MG63 (cell line): ENCODE measurements around the gene NPC1. TPM values are rescaled to one million over a fixed set of nuclear protein-coding genes. Genes with fewer than 3 reads are reported as not detected.
"Not testable (repeated sequence)": the region's sequence is repeated elsewhere in the genome, so short reads cannot be mapped to it uniquely, and the experiment has no call there.

Source experiments
- DNase-seq: peaks from one replicate; pipeline ENCODE4 v3.0.0-alpha.2; 2020
- H3K27me3 ChIP-seq: fragments of 250-450 bp; sonication (Bioruptor Pico); 2 replicates; pipeline ENCODE4 v1.5.1; 2020; ENCODE audit warnings: mild to moderate bottlenecking, moderate library complexity
- H3K36me3 ChIP-seq: fragments of 250-450 bp; sonication (Bioruptor Pico); 2 replicates; pipeline ENCODE4 v1.5.1; 2020; ENCODE audit warnings: mild to moderate bottlenecking, moderate library complexity
- H3K4me3 ChIP-seq: fragments of 250-450 bp; sonication (Bioruptor Pico); 2 replicates; pipeline ENCODE4 v1.5.1; 2020; ENCODE audit warnings: mild to moderate bottlenecking, moderate library complexity
- H3K9me3 ChIP-seq: fragments of 250-450 bp; sonication (Bioruptor Pico); 2 replicates; pipeline ENCODE4 v1.5.1; 2020; ENCODE audit warnings: mild to moderate bottlenecking, moderate library complexity
- total RNA-seq: library from RNA; depleted of rRNA; stranded (reverse); fragments of >200 nt; shearing (Covaris generic); gene quantifications from 2 replicates; pipeline ENCODE4 v1.2.3, GENCODE V29; 2014; ENCODE audit warnings: low replicate concordance

NPC1 gene
- total RNA-seq, 1 experiment from 2014 or later, result 8.5 TPM

DNA sequence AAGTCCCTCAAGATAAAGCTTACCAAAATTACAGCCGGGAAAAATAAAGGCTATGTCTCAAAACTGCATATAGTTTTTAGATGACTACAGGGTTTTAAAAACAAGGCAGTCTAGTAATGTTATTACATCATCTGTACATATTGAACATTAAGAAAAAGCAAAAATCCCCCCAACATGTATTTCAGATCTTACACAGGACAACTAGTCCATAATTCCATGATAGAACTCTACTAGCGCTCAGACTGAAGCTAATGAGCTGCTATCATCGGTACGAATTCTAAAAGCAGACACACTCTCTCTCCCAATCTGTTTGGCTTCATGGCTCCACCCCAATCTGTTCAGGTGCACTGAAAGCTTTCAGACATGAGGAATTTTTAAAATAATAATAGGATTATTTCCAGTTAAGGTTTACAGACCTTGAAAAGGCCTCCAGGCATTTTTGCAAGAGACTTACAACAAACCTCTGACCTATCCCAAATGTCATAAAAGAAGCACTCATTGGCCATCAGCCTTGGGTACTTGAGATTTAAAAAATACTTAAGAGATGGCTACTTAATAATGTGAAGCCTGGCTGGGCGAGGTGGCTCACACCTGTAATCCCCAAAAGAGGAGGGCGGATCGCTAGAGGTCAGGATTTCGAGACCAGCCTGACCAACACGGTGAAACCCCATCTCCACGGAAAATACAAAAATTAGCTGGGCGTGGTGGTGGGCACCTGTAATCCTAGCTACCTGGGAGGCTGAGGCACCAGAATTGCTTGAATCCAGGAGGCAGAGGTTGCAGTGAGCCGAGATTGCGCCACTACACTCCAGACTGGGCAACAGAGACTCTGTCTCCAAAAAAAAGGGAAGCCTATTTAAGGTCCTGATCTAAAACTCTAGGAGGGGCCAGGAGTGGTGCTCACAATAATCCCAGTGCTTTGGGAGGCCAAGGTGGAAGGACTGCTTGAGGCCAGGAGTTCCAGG lies 2.0 kb downstream of the NPC1 start:
- no peak for DNase-seq
- H3K4me3 ChIP-seq, result no peak overlapping the region
- peaks cover 5% of the 10 kb centered on the region; the same call in 1 of the 2 replicates for H3K36me3 ChIP-seq
- no peaks in the 10 kb centered on the region for H3K9me3 ChIP-seq
- H3K27me3 ChIP-seq, result no peaks in the 10 kb centered on the region

DNA sequence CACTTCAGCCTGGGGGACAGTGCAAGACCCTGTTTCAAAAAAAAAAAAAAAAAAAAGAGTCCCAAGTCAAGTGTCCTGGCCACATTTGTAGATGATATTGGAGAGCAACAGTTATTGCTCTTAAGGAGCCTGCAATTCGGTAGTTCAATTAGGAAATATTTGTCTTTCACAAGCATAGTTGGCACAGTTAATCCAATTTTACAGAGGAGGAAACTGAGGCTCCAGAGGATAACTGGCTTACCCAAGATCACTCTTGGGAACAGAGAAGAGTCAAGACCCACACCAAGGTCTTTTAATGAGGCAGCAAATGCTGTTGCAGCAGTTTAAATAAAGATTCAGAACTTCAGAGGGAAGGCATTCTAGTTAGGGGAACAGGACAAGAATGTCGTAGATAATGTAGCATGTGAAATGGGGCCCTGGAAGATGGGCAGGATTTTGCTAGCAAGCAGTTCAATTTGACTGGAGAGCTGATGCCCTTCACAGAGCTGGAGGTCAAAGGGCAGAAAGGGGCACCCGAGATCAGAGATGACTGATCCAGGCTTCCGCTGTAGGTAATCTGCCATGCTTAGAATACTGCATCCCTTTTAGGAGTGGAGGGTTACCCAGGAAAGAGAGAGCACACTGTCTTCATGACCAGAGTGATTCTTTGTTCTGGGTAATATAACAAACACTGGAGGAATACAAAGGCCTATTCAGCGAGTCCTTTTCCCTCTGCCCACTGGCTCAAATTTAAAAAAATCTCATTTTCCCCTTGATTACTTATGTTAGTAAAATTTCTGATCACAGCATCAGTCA lies 3.0 kb downstream of the NPC1 start:
- no peak overlapping the region for H3K4me3 ChIP-seq
- no peaks in the 10 kb centered on the region for H3K27me3 ChIP-seq
- DNase-seq, result no peak
- peaks cover 5% of the 10 kb centered on the region; the same call in 1 of the 2 replicates for H3K36me3 ChIP-seq
- no peaks in the 10 kb centered on the region for H3K9me3 ChIP-seq

GRCh38 chr18:23580677-23581367 lies 5.5 kb downstream of the NPC1 start:
- Histone ChIP-seq H3K9me3 (no peaks in the 10 kb centered on the region), H3K4me3 (no peak overlapping the region), H3K27me3 (no peaks in the 10 kb centered on the region), H3K36me3 (peaks cover 7% of the 10 kb centered on the region; the same call in 1 of the 2 replicates)
- DNase-seq, result peak; percentile 68

DNA sequence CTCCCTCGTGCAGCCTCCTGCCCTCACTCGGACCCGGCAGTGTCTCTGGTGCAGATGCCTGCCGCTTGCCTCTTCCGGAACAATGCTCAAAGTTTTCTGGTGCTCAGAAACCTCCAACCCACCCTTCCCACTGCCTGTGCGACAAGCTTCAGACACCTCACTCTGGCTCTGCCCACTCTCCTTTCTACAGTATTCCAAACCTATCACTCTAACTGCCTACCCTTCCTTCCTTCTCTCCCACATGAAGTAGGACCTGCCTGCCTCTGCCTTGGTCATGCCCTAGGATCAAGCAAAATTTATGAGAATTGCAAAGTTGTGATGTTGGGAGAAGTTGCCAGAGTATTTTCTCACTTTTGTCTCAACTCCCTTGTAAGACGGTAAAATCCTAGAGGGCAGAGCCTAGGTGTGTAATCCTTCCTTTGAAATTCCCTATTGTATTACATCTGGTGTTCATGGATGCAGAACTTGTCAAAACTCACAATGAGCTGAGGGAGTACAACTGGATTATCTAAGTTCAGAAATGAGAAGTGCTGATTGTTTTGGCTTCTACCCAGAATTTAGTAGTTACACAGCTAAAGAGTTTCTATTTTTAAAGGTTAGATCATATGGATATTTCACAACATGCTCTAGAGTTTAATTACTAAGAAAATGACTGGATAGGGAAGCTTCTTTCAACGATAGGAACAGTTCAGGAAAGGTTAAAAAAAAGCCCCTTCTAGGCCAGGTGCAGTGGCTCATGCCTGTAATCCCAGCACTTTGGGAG lies 7.2 kb downstream of the NPC1 start:
- Histone ChIP-seq H3K9me3 (no peaks in the 10 kb centered on the region), H3K36me3 (peaks cover 12% of the 10 kb centered on the region), H3K4me3 (no peak overlapping the region), H3K27me3 (no peaks in the 10 kb centered on the region)
- no peak for DNase-seq

DNA sequence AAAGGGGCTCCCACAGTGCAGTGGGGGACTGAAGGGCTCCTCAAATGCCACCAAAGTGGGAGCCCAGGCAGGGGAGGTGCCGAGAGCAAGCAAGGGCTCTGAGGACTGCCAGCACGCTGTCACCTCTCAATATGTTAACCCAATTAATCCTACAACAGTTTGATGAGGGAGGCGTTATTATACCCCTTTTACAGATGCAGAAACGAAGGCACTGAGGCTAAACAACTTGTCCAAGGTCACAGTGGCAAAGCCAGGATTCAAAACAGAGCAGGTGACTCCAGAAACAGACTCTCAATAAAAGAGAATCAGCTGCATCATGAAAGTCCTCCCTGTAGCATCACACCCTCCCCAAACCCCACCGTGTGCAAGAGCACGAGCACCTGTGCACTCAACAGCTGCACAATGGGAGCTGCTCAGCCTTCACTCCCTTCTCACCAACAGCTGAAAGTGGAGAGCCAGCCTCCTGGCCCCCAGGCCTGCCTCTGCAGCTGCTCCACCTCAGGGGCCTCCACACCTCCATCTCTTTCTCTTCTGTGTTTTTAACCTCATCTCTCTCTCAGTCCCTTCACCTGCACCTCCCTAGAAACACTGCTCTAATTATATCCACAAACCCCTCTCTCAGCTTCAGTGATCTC lies 8.1 kb downstream of the NPC1 start:
- peaks cover 18% of the 10 kb centered on the region for H3K36me3 ChIP-seq
- no peak overlapping the region for H3K4me3 ChIP-seq
- DNase-seq, result no peak
- H3K27me3 ChIP-seq, result no peaks in the 10 kb centered on the region
- no peaks in the 10 kb centered on the region for H3K9me3 ChIP-seq

- H3K9me3 ChIP-seq, DNase-seq, H3K4me3 ChIP-seq, H3K27me3 ChIP-seq: not testable (repeated sequence)
- H3K36me3 ChIP-seq, result peaks cover 19% of the 10 kb centered on the region
Observed at GRCh38 chr18:23577521-23577920, 8.8 kb downstream of the NPC1 start.

DNA sequence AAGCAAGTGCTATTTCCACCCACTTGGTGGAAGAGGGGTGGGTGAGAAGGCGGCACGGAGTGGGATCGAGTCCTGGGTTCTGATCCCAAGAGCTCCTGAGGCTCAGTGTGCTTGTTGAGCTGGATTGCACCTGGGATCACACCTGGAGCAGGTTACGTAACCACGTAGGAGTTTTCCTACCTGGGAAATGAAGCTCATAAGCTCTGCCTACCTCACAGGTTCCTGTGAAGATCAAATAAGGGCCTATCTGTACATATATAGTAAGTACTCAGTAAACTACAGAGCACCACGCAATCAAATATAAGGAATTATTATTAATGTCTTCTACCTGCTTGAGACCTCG lies 11.0 kb downstream of the NPC1 start:
- Histone ChIP-seq H3K4me3 (no peak overlapping the region), H3K27me3 (no peaks in the 10 kb centered on the region), H3K9me3 (no peaks in the 10 kb centered on the region), H3K36me3 (peaks cover 22% of the 10 kb centered on the region)
- no peak for DNase-seq

DNA sequence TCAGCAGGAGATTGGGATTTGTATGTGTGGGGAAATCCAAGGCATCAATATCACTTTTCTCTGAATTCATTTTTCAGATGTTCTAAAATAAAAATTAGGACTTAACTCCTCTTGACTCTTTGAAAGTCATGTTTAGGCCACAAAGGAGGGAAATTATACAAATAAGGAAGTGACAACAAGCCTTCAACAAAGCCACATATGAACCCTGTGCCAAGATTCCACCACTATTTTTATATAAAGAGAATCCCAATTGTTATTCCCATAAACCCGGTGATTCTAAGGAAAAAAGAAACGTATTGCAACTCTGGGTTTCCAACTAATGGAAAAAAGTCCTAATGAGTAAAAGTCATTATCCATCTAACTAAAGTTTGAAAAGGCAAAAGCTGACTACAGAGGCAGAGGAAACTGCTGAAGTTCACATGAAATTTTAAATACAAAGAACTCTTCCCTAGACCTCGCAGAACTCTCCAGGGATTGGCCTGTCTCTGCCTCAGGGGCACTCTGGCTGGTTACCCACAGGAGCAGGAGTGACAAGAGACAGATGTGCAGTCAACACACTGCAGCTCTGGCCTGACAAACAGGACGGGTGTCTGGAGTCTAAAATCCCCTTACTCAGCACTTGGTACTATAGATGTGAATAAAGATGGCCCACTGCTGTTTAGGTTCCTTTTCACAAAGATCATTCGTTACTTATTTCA lies 11.5 kb downstream of the NPC1 start:
- no peak for DNase-seq
- H3K9me3 ChIP-seq, result no peaks in the 10 kb centered on the region
- no peaks in the 10 kb centered on the region for H3K27me3 ChIP-seq
- no peak overlapping the region for H3K4me3 ChIP-seq
- peaks cover 22% of the 10 kb centered on the region for H3K36me3 ChIP-seq

DNA sequence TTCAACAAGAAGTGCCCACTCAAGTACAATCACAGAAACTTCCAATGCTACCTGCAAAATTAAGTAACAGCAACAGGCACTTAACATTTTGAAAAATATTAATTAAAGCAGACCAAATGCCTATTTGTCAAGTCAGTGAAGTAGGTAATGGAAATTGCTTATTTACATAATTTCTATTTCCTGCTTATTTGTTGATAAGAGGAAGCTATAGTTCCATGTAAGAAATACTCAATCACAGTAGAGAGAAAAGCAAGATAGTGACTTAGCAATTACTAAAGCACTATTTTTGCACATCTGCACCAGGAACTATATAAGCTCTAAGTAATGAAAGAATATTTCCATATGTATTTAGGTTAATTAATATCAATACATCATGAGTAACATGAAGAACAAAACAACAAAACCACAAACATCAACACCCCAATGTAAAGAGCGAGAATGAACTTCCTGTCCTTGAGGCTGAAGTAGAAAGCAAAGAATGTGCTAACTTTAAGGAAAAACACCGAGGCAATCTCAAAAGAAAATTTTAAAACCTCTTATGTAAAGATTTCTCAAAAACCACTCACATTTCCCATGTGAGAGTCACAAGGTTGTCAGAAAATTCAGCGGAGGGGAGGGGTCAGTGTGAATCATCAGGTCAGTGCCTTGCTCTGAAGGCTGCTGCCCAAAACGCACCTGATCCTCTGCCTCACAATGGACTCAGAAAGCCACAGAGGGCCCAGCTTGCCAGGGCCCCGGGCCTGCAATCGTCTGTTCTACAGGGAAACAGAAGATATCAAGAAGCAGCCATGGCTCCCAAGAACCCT lies 12.5 kb downstream of the NPC1 start:
- Histone ChIP-seq H3K9me3 (no peaks in the 10 kb centered on the region), H3K4me3 (no peak overlapping the region), H3K36me3 (peaks cover 29% of the 10 kb centered on the region), H3K27me3 (no peaks in the 10 kb centered on the region)
- peak; percentile 28 for DNase-seq

DNA sequence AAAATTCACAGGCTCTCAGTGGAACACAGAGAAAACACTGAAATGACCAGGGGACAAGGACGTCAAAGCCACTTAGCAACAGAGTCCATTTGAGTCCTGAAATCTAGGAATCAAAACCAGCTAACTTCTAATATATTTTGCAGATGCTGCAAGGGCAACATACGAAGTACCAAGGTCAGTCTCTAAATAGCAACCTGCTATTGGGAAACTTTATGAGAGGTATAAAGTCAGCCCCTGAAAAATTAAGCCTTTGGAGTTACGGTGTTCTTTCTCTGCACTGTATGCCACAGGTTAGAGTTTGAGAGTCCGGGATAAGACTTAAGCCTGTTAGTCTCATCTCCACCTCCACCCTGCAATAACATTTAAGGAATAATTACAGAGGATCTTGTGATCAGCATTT lies 13.3 kb downstream of the NPC1 start:
- Histone ChIP-seq H3K36me3 (peaks cover 36% of the 10 kb centered on the region), H3K27me3 (no peaks in the 10 kb centered on the region), H3K9me3 (no peaks in the 10 kb centered on the region), H3K4me3 (no peak overlapping the region)
- no peak for DNase-seq

DNA sequence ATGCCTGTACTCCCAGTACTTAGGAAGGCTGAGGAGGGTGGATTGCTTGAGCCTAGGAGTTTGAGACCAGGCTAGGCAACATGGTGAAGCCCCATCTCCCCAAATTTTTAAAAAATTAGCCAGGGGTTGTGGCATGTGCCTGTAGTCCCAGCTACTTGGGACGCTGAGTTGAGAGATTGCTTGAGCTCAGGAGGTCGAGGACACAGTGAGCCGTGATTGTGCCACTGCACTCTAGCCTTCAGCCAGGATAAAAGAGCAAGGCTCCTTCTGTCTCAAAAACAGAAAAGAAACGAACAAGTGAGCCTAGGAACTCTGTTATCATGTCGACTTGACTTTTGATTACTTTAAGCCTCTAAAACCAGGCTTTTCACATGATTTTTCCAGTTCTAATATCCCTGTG lies 13.7 kb downstream of the NPC1 start:
- H3K36me3 ChIP-seq, result peaks cover 37% of the 10 kb centered on the region
- no peak for DNase-seq

GRCh38 chr18:23572012-23572411 lies 14.3 kb downstream of the NPC1 start:
- no peaks in the 10 kb centered on the region for H3K27me3 ChIP-seq
- H3K4me3 ChIP-seq, result no peak overlapping the region
- no peaks in the 10 kb centered on the region for H3K9me3 ChIP-seq
- H3K36me3 ChIP-seq, result peaks cover 42% of the 10 kb centered on the region
- DNase-seq, result no peak

More for the DNA sequence above, 13.7 kb downstream of the NPC1 start:
- Histone ChIP-seq H3K9me3 (no peaks in the 10 kb centered on the region), H3K27me3 (no peaks in the 10 kb centered on the region), H3K4me3 (no peak overlapping the region)

DNA sequence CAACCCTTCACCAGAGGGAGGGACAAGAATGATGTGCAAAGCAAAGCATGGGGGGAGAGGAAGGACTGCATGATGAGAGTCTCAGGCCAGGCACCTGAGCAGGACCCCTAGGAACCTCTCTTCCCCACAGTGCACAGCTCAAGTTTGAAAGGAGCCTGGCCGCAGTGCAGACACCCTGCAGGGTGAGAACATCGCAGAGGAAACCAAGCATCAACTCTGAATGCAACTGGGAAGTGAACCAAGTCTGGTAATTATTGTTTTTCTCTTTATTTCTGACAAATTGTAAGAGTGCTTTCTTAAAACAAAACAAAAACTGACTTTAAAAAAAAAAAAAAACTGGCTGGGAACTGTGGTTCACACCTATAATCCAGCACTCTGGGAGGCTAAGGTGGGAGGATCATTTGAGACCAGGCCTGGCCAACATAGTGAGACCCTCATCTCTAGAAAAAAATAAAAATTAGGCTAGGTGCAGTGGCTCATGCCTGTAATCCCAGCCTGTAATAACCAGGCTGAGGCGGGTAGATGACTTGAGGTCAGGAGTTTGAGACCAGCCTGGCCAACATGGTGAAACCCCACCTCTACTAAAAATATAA lies 15.3 kb downstream of the NPC1 start:
- DNase-seq, result no peak
- no peaks in the 10 kb centered on the region for H3K9me3 ChIP-seq
- H3K27me3 ChIP-seq, result no peaks in the 10 kb centered on the region
- peaks cover 47% of the 10 kb centered on the region for H3K36me3 ChIP-seq
- H3K4me3 ChIP-seq, result no peak overlapping the region

DNA sequence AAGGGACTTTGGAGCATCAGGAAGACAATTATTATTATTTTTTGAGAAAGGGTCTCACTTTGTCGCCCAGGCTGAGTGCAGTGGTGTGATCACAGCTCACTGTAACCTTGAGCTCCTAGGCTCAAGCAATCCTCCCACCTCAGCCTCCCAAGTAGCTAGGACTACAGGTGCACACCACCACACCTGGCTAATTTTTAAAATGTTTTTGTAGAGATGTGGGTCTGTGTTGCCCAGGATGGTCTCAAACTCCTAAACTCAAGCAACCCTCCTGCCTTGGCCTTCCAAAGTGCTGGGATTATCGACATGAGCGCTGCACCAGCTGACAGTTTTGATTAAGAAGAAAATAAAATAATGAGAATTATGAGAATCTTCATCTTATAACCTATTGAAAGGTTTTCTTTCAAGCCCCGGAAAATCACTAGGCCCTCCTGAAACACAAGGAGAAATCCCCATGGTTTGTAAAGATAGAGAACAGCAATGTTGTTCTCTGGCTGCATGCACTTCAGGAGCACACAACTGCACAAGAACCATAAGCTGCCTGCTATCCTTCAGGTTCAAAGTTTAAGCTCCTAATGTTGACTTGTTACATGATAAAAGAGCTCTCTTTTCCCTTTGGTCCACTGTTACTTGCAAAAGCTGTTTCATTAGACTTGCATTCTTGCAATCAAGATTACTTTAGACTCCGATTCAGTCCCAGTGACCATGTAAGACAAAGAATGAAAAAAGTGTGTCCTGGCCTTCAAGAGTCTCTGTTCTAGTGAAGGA lies 16.8 kb downstream of the NPC1 start:
- H3K4me3 ChIP-seq, result no peak overlapping the region
- DNase-seq, result no peak
- no peaks in the 10 kb centered on the region for H3K27me3 ChIP-seq
- no peaks in the 10 kb centered on the region for H3K9me3 ChIP-seq
- peaks cover 50% of the 10 kb centered on the region for H3K36me3 ChIP-seq
